GF-D8 (cell line): ENCODE results near the gene FUT8.

ENCODE experiments used
- DNase-seq: peaks from one replicate; lab custom pipeline; 2025; lab: John Stamatoyannopoulos, UW

FUT8 gene

DNA sequence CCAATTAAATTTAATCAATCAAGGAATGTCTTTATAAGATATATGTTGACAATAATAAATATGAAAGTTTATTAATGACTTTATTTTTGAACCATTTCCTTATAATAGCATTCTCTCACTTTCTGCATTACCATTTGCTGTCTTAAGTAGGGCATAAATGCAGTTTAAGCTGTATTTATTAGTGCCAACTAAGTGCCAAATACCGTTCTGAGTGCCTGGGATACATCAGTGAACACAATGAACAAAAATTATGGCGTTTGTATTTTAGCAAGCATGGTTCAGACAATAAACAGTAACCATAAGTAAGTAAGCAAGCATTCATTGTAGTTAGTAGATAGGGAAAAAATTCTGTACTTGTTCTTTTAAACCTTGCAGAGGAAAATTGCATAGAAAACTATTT is 145.8 kb downstream of the FUT8 start:
- no peak for DNase-seq

DNA sequence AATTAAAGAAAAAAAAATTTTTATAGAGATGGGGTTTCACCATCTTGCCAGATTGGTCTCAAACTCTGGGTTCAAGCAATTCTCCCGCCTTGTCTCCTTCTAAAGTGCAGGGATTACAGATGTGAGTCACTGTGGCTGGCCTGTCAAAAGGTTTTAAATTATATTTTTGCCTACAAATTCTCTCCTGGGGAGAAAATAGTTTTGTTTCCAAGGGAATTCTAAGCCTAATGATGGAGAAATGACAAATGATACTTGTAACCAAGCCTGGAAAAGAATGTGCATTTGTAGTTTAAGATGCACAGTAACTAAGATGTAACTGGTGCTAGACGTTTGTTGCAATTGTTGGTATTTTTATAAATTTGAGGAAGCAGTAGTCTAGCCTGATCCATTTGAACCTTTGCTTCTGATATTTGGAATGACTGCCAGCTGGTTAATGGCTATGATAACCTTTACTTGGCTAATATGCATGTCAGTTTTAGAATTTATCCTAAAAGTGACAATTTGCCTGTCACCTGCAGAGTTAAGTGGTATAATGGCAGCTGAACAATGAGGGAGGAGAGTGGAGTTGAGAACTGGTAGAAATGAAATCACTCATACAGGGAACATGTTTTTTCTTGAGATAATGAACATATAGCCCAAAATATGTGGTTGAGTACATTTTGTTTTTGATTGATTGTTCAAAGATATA is 148.0 kb downstream of the FUT8 start:
- no peak for DNase-seq

DNA sequence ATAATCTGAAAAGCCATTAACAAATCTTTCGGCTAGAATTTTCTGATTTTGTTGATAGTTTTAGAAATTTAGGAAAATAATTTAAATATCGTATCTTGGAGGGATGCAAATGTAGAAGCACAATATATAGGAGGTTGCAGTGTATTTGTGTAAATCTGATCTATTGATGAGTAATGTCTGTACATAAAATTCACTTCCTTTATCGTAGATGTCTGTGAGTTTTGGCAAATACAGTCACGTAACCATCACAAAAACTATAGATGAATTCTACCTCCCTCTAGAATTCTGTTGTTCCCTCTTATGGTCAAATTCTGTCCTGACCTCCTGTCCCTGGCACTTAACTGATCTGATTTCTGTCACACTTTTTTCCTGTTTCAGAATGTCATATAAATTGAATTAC is 151.8 kb downstream of the FUT8 start:
- DNase-seq: no peak

GRCh38 chr14:65565948-65566347 is 153.4 kb downstream of the FUT8 start:
- no peak for DNase-seq

- DNase-seq: no peak
Measured at GRCh38 chr14:65566820-65567522, 154.4 kb downstream of the FUT8 start.

GRCh38 chr14:65574611-65575010 is 162.1 kb downstream of the FUT8 start:
- no peak for DNase-seq

GRCh38 chr14:65575389-65575788 is 162.9 kb downstream of the FUT8 start:
- DNase-seq: no peak

DNA sequence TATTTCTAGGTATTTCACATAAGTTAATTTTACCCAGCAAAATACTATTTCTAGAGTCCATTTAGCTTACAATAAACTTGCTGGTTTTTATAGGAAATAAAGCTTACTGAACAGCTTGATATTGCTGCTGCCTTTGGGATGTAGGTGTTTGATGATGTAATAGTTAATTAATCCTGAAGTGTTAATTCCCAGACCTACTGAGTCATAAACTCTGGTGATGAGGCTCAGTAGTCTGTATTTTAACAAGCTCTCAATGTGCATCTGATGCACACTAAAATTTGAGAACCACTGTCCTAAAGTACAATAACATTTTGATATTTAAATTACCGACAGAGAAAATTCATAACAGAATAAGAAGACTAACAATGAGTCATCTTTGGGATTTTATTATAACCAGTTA is 168.4 kb downstream of the FUT8 start:
- DNase-seq: no peak

DNA sequence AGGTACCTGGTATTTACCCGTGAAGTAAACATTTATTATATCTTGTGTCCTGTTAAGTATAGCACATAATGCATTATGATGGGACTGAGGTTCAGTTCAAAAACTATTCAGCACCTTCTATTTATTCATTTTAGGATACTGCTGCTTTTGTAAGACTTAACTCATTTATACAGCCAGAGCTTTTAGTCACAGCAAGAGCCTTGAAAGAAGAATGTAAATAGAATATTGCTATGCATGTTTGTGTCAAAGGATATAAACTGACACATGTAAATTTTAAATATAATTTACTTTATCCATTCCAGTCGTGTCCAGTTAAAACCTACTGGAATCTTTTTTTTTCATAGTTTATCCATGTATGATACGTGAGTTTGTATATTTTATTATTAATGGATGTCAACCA is 168.8 kb downstream of the FUT8 start:
- no peak for DNase-seq

- no peak for DNase-seq
Measured at GRCh38 chr14:65581799-65582198, 169.3 kb downstream of the FUT8 start.

DNA sequence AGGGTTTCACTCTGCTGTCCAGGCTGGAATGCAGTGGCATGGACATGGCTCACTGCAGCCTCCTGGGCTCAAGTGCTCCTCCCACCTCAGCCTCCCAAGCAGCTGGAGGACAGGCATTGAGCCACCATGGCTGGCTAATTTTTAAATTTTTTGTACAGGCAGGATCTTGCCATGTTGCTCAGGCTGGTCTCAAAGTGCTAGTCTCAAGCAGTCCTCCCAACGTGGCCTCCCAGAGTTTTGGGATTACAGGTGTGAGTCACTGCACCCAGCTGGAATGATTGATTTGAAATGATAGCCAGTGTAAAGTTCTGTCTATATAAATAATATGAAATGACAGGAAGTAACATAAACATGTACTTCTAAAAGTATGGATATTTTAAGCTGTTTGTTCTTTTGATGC is 172.7 kb downstream of the FUT8 start:
- no peak for DNase-seq

GRCh38 chr14:65588426-65589140 is 176.1 kb downstream of the FUT8 start:
- no peak for DNase-seq

DNA sequence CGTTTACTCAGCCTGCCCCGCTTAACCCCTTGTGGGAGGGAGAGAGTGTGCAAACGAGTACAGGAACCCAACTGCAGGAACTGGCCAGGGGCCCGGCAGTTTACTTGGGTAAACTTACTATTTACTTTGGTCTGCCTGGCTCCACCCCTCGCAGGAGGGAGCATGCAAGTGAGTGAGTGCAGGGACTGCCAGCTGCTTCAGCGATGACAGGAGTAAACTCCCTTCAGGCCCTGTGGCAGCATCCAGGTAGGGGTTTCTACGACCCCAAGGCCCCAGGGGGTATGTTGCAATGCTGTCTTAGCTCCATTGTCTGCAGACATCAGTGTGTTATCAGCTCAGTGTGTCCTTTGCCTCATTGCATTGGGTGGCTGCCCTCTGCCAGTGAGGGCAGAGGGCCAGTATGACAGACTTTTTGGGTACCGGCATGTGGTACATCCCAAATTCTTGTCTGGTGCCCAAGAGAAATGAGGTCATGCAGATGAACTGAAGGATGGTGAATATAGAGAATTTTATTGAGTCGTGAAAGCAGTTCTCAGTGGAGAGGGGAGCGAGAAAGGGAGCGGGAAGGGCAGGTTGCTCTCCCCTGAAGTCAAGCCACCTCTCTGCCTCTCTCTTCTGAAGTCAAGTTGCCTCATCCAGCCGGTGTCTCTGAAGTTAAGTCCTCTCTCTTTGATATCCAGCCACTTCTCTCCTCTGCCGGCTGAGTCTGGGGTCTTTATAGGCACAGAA is 181.8 kb downstream of the FUT8 start:
- DNase-seq: no peak

DNA sequence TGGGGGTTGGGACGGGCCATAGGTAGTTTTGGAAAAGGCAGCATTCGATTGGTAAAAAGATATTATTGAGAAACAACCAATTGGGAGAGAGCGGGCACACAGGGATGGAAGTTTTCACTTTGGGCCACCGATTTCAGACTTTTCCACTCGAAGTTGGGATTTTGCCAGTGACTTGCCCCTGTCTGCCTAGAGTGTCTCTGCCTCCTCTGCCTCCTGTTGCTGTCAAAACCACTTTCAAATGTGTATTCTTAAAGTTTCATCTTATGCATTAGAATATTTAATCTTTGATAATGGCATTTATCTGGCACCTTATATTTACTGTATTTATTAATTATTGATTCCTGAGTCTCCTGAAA is 182.3 kb downstream of the FUT8 start:
- no peak for DNase-seq

- DNase-seq: no peak
Measured at GRCh38 chr14:65599375-65599774, 186.8 kb downstream of the FUT8 start.

- DNase-seq: no peak
Measured at GRCh38 chr14:65600742-65601141, 188.2 kb downstream of the FUT8 start.

- no peak for DNase-seq
Measured at GRCh38 chr14:65604535-65604934, 192.0 kb downstream of the FUT8 start.

GRCh38 chr14:65604936-65605335 is 192.4 kb downstream of the FUT8 start:
- no peak for DNase-seq

DNA sequence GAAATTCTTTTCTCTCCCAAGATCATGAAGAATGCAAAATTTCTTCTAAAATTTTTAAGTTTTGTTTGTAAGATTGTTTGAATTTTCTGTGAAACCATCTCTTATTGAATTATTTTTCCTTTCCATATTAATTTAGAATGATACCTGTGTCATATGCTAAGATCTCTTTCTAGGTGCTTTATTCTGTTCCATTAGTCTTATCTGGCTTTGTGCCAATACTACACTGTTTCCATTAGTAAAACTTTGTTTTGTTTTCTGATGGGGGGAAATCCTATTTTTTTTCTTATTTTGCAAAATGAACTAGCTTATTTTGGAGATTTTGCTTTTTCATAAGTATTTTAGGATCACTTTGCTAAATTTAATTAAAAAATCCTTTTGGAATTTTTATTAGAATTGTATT is 193.9 kb downstream of the FUT8 start:
- DNase-seq: no peak

DNA sequence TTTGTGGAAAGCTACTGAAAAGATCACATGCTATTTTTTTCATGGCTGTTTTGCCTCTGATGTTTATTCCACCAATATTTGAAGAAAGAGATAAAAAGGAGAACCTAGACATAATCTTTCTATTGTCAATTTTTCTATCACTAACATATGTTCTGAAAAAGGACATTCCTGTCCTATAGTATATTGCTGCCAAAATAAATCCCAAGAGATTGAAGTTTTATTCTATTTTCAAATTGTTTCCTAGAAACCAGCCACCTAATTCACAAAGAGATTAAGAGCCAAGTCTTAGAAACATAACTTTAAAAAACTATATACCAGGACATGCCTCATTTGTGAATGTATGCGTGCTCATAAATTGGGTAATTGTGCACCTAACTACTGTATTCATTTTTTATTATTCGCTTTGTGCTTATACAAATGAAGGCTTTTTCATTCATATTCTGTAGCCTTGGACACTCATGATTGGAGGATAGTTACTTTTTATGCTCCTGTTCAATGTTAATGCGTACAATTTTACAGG is 200.7 kb downstream of the FUT8 start:
- no peak for DNase-seq

GRCh38 chr14:65618996-65619395 is 206.5 kb downstream of the FUT8 start:
- no peak for DNase-seq

GRCh38 chr14:65620195-65620594 is 207.7 kb downstream of the FUT8 start:
- no peak for DNase-seq
